Keratinocyte (primary cell): ENCODE measurements around the gene LRP1B. TPM values are rescaled to one million over a fixed set of nuclear protein-coding genes. Genes with fewer than 3 reads are reported as not detected.
A peak's percentile ranks its signal among the peaks of the same experiment; 100 is the strongest.

Experiments used
- DNase-seq: peaks from one replicate; pipeline ENCODE4 v3.0.0-alpha.2; 2011; ENCODE audit warnings: low read depth, missing footprints, low spot score
- FAIRE-seq: peaks from 2 replicates; lab custom pipeline; 2011; peaks lifted over from hg19 to GRCh38; lab: Jason Lieb, UNC
- H2AFZ ChIP-seq: 2 replicates; pipeline ENCODE4 v1.6.0; 2012; ENCODE audit warnings: low read length, control low read depth, inconsistent platforms; ENCODE audit not compliant: control insufficient read depth
- H3K27ac ChIP-seq: 2 replicates; pipeline ENCODE4 v1.5.1; 2011; ENCODE audit warnings: low read length; ENCODE audit not compliant: control insufficient read depth, insufficient read depth
- H3K27me3 ChIP-seq: 3 replicates; pipeline ENCODE4 v1.6.0; 2011; ENCODE audit warnings: low read length; ENCODE audit not compliant: control insufficient read depth, insufficient read depth; ENCODE audit errors: extremely low read depth
- H3K36me3 ChIP-seq, 2 experiments: 2 replicates in 1 of 2; 3 replicates in 1 of 2; pipeline ENCODE4 v1.5.1; 2011; ENCODE audit warnings: low read length in 2 of 2, mild to moderate bottlenecking in 1 of 2; ENCODE audit not compliant: control insufficient read depth in 2 of 2, insufficient read depth in 2 of 2; ENCODE audit errors: extremely low read depth in 1 of 2
- H3K4me1 ChIP-seq: 3 replicates; pipeline ENCODE4 v1.5.1; 2011; ENCODE audit warnings: low read length; ENCODE audit not compliant: control insufficient read depth, insufficient read depth; ENCODE audit errors: extremely low read depth
- H3K4me2 ChIP-seq: 3 replicates; pipeline ENCODE4 v1.6.0; 2011; ENCODE audit warnings: low read depth, low read length; ENCODE audit not compliant: control insufficient read depth, insufficient read depth; ENCODE audit errors: extremely low read depth
- H3K4me3 ChIP-seq, 3 experiments: fragments of 200-600 bp in 1 of 3; sonication (generic) in 1 of 3; 2 replicates in 2 of 3; 3 replicates in 1 of 3; pipeline ENCODE4 v1.5.1; 2011 to 2016; ENCODE audit warnings: low read length in 3 of 3, mild to moderate bottlenecking in 3 of 3, control low read depth in 2 of 3, inconsistent platforms in 1 of 3, low read depth in 1 of 3, mixed read lengths in 1 of 3, mixed run types in 1 of 3, moderate library complexity in 1 of 3; ENCODE audit not compliant: control insufficient read depth in 2 of 3, insufficient read depth in 2 of 3; ENCODE audit errors: extremely low read depth in 1 of 3
- H3K79me2 ChIP-seq: 2 replicates; pipeline ENCODE4 v1.6.0; 2012; ENCODE audit warnings: low read length; ENCODE audit not compliant: control insufficient read depth, insufficient read depth
- H3K9ac ChIP-seq: 3 replicates; pipeline ENCODE4 v1.6.0; 2011; ENCODE audit warnings: low read length; ENCODE audit not compliant: control insufficient read depth, insufficient read depth; ENCODE audit errors: extremely low read depth
- H3K9me1 ChIP-seq: 3 replicates; pipeline ENCODE4 v1.6.0; 2011; ENCODE audit warnings: low read length; ENCODE audit not compliant: control insufficient read depth, insufficient read depth; ENCODE audit errors: extremely low read depth
- H3K9me3 ChIP-seq: 2 replicates; pipeline ENCODE4 v1.5.1; 2012; ENCODE audit warnings: low read depth, low read length; ENCODE audit not compliant: control insufficient read depth
- H4K20me1 ChIP-seq: 3 replicates; pipeline ENCODE4 v1.6.0; 2011; ENCODE audit warnings: low read length; ENCODE audit not compliant: control insufficient read depth, insufficient read depth; ENCODE audit errors: extremely low read depth
- CTCF ChIP-seq, 3 experiments: IDR thresholded peaks in 1 of 3; conservative IDR thresholded peaks in 1 of 3; optimal IDR thresholded peaks in 1 of 3; 2 replicates in 2 of 3; 3 replicates in 1 of 3; pipeline versions ENCODE3 to v1.5.1; 2011; ENCODE audit warnings: low read length in 3 of 3, mild to moderate bottlenecking in 3 of 3, moderate library complexity in 2 of 3, control low read depth in 1 of 3, inconsistent platforms in 1 of 3; ENCODE audit not compliant: insufficient read depth in 2 of 3; ENCODE audit errors: extremely low read depth in 1 of 3
- EZH2 ChIP-seq: IDR thresholded peaks from one replicate; pipeline ENCODE4 v1.6.1; 2012; ENCODE audit warnings: inconsistent platforms, mild to moderate bottlenecking, low read length, moderate library complexity
- dilution Hi-C: fragments of 300-500 bp; cut with MboI; formaldehyde crosslinking; loops from one replicate; pipeline ENCODE4 v1.7.0; 2020; ENCODE audit warnings: low sequenced_read_pairs; ENCODE audit not compliant: extremely low pct_ligation_motif_present
- polyA plus RNA-seq, 5 experiments: library from polyadenylated mRNA; depleted of rRNA in 3 of 5; stranded (reverse) in 3 of 5; stranded (forward) in 1 of 5; unstranded in 1 of 5; fragments of >200 nt; gene quantifications; 1 replicate in 1 of 5; 2 replicates in 3 of 5; 3 replicates in 1 of 5; pipeline versions ENCODE4 v1.2.1 to v1.2.3, GENCODE V29; 2011 to 2012; ENCODE audit warnings: missing spikeins in 2 of 5, low read depth in 1 of 5, low replicate concordance in 1 of 5

Gene LRP1B
- polyA plus RNA-seq, 1 donor (not counting 4 experiments of a cell fraction or from before 2014, with no cell fraction given) = not detected

DNA sequence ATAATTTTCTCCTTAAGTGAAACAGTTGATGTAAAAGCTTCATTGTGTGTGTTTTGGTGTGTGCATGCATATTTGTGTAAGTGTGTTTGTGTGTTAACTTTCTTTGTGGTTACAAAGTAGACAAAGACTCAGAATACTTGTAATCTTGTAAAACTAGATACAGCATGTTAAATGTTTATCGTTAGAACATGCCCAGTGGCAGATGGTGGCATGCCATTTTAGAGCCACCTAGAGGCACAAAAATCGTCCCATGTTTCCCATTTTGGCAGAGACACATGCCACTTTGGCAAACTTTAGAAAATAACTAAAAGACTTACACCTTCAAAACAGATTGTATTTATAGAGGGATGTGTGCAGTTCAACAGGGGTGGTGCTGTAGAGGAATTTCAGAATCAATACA is 224.1 kb downstream of the LRP1B start:
- FAIRE-seq = no peak
- no peak overlapping the region for H2AFZ ChIP-seq

DNA sequence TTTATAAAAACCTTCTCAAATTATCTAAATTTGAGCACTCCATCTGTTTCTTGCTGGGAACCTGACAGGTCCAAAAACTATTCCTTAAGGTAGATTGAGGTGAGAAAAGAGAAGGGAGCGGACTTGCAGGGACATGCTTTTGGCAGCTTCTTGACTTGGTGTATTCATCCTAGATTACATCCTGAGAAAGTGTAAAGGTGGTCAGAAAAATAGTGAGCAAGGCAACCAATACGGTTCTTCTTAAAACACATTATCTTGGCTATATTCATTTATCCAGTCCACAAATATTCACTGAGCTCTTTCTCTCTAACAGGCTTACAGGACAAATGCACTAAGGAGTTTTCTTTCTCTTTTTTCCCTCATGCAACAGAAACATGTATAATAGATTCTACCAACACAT is 230.0 kb downstream of the LRP1B start:
- Histone ChIP-seq H3K36me3 (no peaks in the 10 kb centered on the region), H3K27ac (no peak overlapping the region), H3K9me3 (no peaks in the 10 kb centered on the region), H3K79me2 (no peaks in the 10 kb centered on the region), H3K9ac (no peak overlapping the region), H3K4me1 (no peaks in the 10 kb centered on the region), H3K9me1 (no peaks in the 10 kb centered on the region), H3K27me3 (no peaks in the 10 kb centered on the region), H4K20me1 (no peaks in the 10 kb centered on the region), H2AFZ (no peak overlapping the region), H3K4me2 (no peak overlapping the region), H3K4me3 (no peak overlapping the region)
- TF ChIP-seq EZH2 = no peak
- TF ChIP-seq CTCF (optimal IDR thresholded peaks at IDR 0.05 in 1 of 3, IDR thresholded peaks at IDR 0.05 in 1 of 3, conservative IDR thresholded peaks at IDR 0.05 in 1 of 3; ENCODE audit: extremely low read depth in 1 of 3, insufficient read depth in 2 of 3, low read length in 3 of 3) = no peak
- DNase-seq (no peak), FAIRE-seq (no peak)
- dilution Hi-C loops = no loop called here

More for the DNA sequence above, 224.1 kb downstream of the LRP1B start:
- Histone ChIP-seq H3K9ac (no peak overlapping the region), H3K9me3 (no peaks in the 10 kb centered on the region), H3K4me3 (no peak overlapping the region), H3K79me2 (no peaks in the 10 kb centered on the region), H3K27me3 (no peaks in the 10 kb centered on the region), H3K9me1 (no peaks in the 10 kb centered on the region), H3K4me2 (no peak overlapping the region), H3K27ac (no peak overlapping the region), H3K36me3 (no peaks in the 10 kb centered on the region), H4K20me1 (no peaks in the 10 kb centered on the region), H3K4me1 (no peaks in the 10 kb centered on the region)
- TF ChIP-seq CTCF (optimal IDR thresholded peaks at IDR 0.05 in 1 of 3, IDR thresholded peaks at IDR 0.05 in 1 of 3, conservative IDR thresholded peaks at IDR 0.05 in 1 of 3; ENCODE audit: extremely low read depth in 1 of 3, insufficient read depth in 2 of 3, low read length in 3 of 3) = peak in 1 of 3 experiments; percentile 17
- TF ChIP-seq EZH2 = no peak
- DNase-seq = no peak
- dilution Hi-C loops = no loop called here
